ENCODE data around the gene EMILIN3.

- no peak for TF ChIP-seq SUZ12 (IDR thresholded peaks at IDR 0.05; ENCODE audit: extremely low read depth, insufficient read depth, insufficient read length)
- no peak for TF ChIP-seq YY1 (IDR thresholded peaks at IDR 0.05; ENCODE audit: insufficient read depth, insufficient read length)
- no peak for TF ChIP-seq ZNF274 (IDR thresholded peaks at IDR 0.05; ENCODE audit: low read depth, low read length)
These were observed 45.6 kb downstream of the EMILIN3 start for GRCh38 chr20:41320976-41321375.
